Activated effector memory CD4-positive, alpha-beta T cell treated with anti-CD3 and anti-CD28 coated beads, Interleukin-2, amount 50 U/mL, for 16 hours (primary cell): ENCODE measurements around the gene SMIM44.

ENCODE experiments used
- DNase-seq: peaks from one replicate; pipeline ENCODE4 v3.0.0-alpha.2; 2020

SMIM44 gene

DNA sequence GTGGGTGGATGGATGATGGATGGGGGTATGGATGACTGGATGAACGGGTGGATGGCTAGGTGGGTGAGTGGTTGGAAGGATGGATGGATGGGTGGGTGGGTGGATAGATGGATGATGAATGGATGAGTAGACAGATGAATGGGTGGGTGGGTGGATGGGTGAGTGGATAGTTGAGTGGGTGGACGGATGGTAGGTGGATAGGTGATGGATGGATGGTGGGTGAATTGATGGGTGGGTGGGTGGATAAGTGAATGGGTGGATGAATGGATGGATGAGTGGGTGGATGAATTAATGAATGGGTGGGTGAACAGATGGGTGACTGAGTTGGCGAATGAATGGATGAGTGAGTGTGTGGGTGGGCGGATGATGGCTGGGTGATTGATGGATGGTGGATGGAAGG, 7.8 kb downstream of the SMIM44 start:
- no peak for DNase-seq

- no peak for DNase-seq
These were observed 8.6 kb downstream of the SMIM44 start for GRCh38 chr19:3474614-3475013.

DNA sequence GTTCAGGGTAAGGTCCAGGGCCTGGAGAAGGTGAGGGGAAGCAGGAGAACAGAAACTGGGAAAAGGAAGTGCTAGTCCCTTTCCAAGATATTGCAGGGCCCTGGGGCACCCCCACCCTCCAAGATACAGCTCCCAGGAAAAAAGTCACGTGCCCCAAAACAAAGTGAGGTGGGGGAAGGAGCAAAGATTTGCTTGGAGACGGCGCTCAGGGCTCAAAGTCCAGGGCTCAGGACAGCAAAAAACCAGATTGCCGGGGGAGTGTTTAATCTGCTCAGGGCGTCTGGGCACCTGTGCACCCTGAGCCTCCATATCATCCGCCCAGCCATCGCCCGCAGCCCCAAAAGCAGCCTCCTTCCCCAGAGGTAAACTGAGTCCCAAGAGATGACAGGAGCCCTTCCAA, 9.2 kb downstream of the SMIM44 start:
- no peak for DNase-seq

DNA sequence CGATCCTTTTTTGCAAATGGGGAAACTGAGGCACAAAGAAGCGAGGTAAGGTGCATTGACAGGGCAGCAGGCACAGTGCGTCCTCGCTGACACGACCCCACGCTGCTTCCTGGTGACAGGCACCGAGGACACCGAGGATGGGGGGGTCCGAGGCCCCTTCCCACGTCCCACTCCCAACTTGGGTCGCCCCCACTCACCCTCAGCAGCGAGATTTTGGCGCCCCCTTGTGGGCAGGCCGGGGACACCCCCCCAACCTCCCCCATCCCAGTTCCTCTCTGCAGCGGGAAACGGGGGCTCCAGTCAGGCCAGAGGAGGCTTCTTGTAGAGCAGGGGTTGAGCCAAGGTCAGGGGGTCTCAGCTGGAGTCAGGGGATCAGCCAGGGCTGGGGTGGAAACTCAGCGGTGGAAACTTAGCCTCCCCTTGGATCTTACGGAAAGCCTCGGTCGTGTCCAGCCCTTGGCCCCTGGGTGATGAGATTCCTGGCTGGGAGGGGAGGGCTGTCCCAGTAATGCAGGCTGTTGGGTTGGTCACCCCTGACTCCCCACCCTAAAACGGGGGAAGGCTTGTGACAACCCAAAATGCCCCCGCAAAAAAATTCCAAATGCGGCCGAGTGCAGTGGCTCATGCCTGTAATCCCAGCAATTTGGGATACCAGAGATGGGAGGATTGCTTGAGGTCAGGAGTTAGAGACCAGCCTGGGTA, 11.1 kb downstream of the SMIM44 start:
- peak; percentile 81 for DNase-seq

DNA sequence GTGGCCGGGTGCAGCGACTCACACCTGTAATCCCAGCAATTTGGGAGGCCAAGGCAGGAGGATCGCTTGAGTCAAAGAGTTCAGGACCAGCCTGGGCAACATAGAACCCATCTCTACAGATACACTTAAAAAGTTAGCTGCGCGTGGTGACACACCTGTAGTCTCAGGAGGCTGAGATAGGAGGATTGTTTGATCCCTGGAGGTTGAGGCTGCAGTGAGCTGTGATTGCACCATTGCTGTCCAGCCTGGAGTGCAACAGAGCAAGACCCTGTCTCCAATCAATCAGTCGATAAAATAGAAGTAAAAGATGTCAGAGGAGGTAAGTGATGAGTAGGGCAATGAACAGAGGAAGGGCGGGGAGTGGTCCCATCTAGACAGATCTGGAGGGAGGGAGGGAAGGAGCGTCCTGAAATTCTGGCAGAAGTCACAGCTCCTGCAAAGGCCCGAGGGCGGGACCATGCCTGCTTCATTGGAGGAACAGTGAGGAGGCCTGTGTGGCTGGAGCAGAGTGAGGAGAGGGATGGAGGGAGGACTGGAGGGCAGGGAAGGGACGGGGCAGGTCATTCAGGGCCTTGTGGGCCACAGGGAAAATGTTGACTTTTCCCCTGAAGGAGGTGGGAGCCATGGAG, 12.6 kb downstream of the SMIM44 start:
- no peak for DNase-seq

DNA sequence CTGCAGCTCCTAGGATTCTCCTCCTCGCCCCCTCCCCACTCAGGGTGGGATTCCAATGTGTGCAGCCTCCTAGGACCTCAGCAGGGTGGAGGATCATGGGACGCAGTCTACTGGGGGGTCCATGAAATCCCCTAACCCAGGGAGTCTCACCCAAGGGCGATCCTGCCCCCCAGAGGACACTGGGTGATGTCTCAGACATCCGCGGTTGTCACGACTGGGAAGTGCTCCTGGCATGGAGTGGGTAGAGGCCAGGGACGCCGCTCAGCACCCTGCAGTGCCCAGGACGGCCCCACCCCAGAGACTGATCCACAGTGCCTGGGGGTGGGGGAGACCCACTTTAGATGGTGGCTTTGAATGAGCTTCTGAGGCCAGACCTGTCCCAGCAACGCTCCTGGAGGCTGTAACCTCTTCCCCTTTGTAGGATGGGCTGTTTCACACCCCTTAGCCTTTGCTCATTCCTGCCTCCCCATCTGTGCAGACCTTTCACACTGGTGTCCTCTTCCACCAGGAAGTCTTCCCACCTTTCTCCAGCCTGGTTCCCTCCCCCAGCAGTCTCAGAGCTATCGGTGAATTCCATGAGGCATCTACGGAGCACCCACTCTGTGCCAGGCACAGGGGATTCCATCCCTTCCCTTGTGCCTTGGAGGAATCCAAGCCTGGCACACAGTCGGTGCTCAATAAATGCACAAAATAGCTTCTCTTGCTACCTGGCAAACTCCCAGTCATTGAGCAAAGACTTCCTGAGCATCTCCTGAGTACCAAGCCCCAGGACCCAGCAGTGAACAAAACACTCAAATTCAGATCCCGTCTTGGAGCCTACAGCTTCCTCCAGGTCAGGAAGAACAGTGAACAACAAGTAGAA, 13.4 kb downstream of the SMIM44 start:
- DNase-seq, result no peak

- no peak for DNase-seq
These were observed 15.0 kb downstream of the SMIM44 start for GRCh38 chr19:3468211-3468610.

GRCh38 chr19:3467437-3468198, 15.6 kb downstream of the SMIM44 start:
- no peak for DNase-seq

- no peak for DNase-seq
These were observed 16.6 kb downstream of the SMIM44 start for GRCh38 chr19:3466635-3467034.

- no peak for DNase-seq
These were observed 17.7 kb downstream of the SMIM44 start for GRCh38 chr19:3465552-3465951.

GRCh38 chr19:3464587-3465235, 18.5 kb downstream of the SMIM44 start:
- no peak for DNase-seq

DNA sequence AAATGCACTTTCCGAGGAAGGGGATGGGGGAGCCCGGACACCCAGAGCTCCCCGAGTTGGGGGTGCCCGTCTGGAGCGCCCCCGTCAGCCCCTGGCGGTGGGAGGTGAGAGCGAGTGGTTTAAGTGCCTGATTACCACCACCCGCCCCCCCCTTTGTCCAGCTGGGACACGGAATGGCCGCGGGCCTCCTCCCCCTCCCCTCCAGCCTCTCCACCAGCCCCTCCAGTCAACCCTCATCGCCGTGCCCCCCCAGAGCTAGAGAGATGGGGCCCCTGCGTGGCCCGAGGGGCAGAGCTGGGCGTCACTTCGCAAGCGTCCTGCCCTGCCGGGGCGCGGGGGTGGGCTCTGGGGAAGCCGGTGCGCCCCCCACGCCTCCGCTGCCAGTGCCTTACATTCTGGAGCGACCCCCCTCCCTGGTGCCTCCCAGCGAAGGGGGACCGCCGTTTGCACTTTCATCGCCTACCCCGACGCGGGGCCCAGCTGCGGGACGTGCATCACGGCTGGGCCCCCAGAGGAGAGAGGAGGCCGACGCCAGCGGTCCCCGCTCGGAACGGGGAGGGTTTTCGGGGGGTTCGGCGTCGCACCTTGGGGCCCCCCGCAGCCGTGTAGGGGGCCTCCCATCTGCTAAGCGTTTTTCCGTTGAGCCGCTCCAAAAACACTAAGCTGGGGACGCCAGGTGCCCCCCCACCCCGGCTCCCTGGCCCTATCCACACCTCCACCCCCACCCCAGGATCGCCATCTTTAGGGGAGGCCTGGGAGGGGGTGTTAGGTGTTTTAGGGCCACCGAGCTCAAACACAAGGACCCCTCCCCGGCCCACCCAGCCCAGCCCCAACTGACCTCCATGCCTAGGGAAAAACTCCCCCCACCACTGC, 19.3 kb downstream of the SMIM44 start:
- DNase-seq, result no peak

DNA sequence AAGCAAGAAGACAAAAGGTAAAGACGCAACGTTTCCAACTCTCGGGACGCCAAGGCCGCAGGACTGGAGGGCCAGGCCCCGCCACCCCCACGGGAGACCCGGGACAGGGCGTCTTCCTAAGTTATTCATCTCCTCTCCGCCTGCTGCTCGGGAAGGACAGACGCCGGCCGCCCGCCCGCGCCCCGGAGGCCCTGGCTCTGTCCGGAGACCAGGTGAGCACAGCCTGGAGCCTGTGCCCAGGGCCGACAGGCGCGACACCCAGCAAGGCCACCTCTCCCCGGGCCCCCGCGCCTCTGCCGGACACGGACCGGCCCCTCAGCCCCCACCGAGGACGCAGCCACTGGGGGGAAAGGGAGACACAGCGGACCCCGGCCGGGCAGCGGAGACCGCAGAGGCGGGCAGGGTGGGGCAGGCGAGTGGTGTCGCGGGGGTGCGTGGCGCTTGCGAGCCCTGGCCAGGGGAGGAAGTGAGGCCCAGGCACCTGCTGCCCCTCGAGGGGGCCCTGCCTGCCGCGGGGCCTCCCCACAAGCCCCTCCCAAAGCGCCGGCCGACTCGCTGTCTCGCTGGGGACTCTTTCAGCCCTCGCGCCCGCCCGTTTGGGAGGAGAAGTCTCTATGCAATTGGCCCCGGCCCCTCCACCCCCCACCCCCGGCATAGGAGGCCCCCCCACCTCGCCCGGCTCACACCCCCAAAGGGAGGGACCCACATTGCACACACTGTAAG, 20.1 kb downstream of the SMIM44 start:
- no peak for DNase-seq

GRCh38 chr19:3459965-3460582, 23.2 kb downstream of the SMIM44 start:
- no peak for DNase-seq

DNA sequence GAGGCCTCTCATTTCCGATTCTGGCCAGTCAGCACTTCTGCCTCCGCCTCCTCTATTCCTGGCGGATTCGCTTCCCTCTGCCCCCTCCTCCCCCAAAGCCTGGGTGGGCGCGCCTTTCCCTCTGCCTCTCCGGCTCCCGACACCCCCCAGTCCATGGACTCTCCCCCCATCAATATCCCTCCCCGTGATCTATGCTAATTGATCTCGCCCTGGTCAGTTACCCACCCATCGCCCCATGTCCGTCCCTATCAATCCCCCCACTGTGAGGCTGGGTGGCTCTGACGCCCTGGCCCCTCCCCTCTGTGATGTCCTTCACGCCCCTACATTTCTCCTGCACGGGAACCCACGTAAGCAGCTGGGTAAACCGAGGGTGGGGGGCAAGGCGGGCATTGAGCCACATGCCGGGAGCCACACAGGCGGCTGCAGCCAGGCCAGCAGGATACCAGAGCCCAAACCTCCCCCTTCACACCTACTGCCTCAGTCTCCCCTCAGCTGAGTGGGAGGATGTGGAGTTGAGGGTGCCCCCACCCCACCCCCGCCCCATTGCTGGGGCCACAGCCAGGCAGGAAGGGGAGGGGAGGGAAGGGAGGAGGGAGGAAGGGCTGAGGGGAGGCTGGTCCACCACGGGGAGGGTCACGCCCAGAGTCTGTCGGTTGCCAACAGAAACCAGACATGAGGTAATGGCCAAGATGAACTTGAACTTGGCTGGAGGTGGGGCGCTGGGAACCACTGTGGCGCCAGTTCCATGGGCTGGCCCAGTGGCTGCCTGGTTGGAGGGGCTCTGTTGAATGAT, 24.0 kb downstream of the SMIM44 start:
- no peak for DNase-seq

GRCh38 chr19:3458229-3459088, 24.8 kb downstream of the SMIM44 start:
- DNase-seq, result no peak

GRCh38 chr19:3457528-3458228, 25.6 kb downstream of the SMIM44 start:
- DNase-seq, result no peak
